Fibroblast of mammary gland (primary cell): ENCODE data around the gene FCN1.

Experiments
- DNase-seq: peaks from one replicate; pipeline ENCODE4 v3.0.0-alpha.2; 2010; ENCODE audit warnings: low read depth
- H3K4me3 ChIP-seq: 2 replicates; pipeline ENCODE4 v1.5.1; 2011; ENCODE audit warnings: low read depth, mild to moderate bottlenecking, low read length, moderate library complexity; ENCODE audit not compliant: control insufficient read depth
- CTCF ChIP-seq: conservative IDR thresholded peaks from 2 replicates; pipeline ENCODE4 v1.5.1; 2011; ENCODE audit warnings: low read depth, low read length, inconsistent platforms; ENCODE audit not compliant: control insufficient read depth, insufficient read depth

Gene FCN1

GRCh38 chr9:134875371-134875770 is 42.3 kb downstream of the FCN1 start:
- DNase-seq = no peak
- H3K4me3 ChIP-seq = no peak overlapping the region
- no peak for TF ChIP-seq CTCF

GRCh38 chr9:134872482-134873231 is 45.1 kb downstream of the FCN1 start:
- no peak overlapping the region for H3K4me3 ChIP-seq
- no peak for TF ChIP-seq CTCF

GRCh38 chr9:134871697-134872340 is 45.9 kb downstream of the FCN1 start:
- no peak overlapping the region for H3K4me3 ChIP-seq
- DNase-seq = no peak
- no peak for TF ChIP-seq CTCF

More at GRCh38 chr9:134872482-134873231, 45.1 kb downstream of the FCN1 start:
- no peak for DNase-seq

- no peak overlapping the region for H3K4me3 ChIP-seq
- no peak for DNase-seq
- no peak for TF ChIP-seq CTCF
Measured at GRCh38 chr9:134870746-134871662, 46.7 kb downstream of the FCN1 start.

GRCh38 chr9:134870301-134870694 is 47.4 kb downstream of the FCN1 start:
- DNase-seq = no peak
- TF ChIP-seq CTCF = no peak
- no peak overlapping the region for H3K4me3 ChIP-seq

- no peak for TF ChIP-seq CTCF
- no peak for DNase-seq
- H3K4me3 ChIP-seq = no peak overlapping the region
Measured at GRCh38 chr9:134869554-134870300, 48.0 kb downstream of the FCN1 start.
